Parathyroid adenoma (tissue), 2 donors: Measurements from ENCODE around the gene ZFYVE1.
"Not testable (repeated sequence)": the region's sequence is repeated elsewhere in the genome, so short reads cannot be mapped to it uniquely, and the experiment has no call there.

Experiments used
- H2AFZ ChIP-seq: fragments of 300-600 bp; sonication (generic); one replicate; pipeline ENCODE4 v1.7.0; 2017; ENCODE audit warnings: antibody characterized with exemption, mild to moderate bottlenecking
- H3K27ac ChIP-seq: fragments of 300-600 bp; sonication (generic); one replicate; pipeline ENCODE4 v1.7.0; 2017
- H3K27me3 ChIP-seq: fragments of 300-600 bp; sonication (generic); one replicate; pipeline ENCODE4 v1.7.0; 2017; ENCODE audit warnings: low read length; ENCODE audit not compliant: control insufficient read depth, insufficient read depth
- H3K36me3 ChIP-seq: fragments of 300-600 bp; sonication (generic); one replicate; pipeline ENCODE4 v1.7.0; 2017; ENCODE audit warnings: low read length; ENCODE audit not compliant: control insufficient read depth, insufficient read depth
- H3K4me1 ChIP-seq: fragments of 300-600 bp; sonication (generic); one replicate; pipeline ENCODE4 v1.7.0; 2017; ENCODE audit warnings: control low read depth
- H3K4me2 ChIP-seq: fragments of 300-600 bp; sonication (generic); one replicate; pipeline ENCODE4 v1.7.0; 2017; ENCODE audit warnings: low read length
- H3K4me3 ChIP-seq: fragments of 300-600 bp; sonication (generic); one replicate; pipeline ENCODE4 v1.7.0; 2017; ENCODE audit warnings: low read depth, low read length
- H3K79me2 ChIP-seq: fragments of 300-600 bp; sonication (generic); one replicate; pipeline ENCODE4 v1.7.0; 2017; ENCODE audit warnings: control low read depth
- H3K9ac ChIP-seq: fragments of 300-600 bp; sonication (generic); one replicate; pipeline ENCODE4 v1.7.0; 2017; ENCODE audit warnings: mild to moderate bottlenecking
- H3K9me3 ChIP-seq: fragments of 300-600 bp; sonication (generic); one replicate; pipeline ENCODE4 v1.7.0; 2017; ENCODE audit warnings: low read length; ENCODE audit not compliant: control insufficient read depth
- TF ChIP-seq, protein P1 (sequence below): fragments of 300-600 bp; sonication (generic); IDR thresholded peaks from one replicate; pipeline ENCODE4 v1.7.0; 2017; ENCODE audit warnings: antibody characterized with exemption, mild to moderate bottlenecking
- donor health status: primary hyperparathyroidism.

ZFYVE1 gene

DNA sequence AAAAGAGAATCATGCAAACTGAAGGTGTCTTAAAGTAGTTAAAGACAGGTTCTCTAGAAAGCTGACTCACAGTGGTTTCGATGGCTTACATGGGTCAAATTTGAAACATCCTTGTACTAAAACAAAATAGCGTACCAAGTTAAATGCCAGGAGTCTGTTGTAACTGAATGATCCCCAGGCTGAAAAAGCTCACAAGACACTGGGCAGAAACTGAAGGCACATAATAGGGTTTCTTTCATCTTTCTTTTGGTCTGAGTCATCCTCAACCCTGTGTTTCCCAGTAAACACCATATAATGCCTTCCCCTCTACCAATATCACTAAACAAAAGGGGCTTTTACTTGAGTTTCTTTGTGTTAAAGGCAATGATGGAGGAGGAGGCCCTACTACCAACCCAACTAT, 12.8 kb downstream of the ZFYVE1 start:
- no peak overlapping the region for H3K4me2 ChIP-seq
- H3K27me3 ChIP-seq = no peaks in the 10 kb centered on the region
- no peak overlapping the region for H2AFZ ChIP-seq
- no peak overlapping the region for H3K9ac ChIP-seq
- H3K79me2 ChIP-seq = peaks cover 44% of the 10 kb centered on the region
- TF ChIP-seq, protein P1, sequence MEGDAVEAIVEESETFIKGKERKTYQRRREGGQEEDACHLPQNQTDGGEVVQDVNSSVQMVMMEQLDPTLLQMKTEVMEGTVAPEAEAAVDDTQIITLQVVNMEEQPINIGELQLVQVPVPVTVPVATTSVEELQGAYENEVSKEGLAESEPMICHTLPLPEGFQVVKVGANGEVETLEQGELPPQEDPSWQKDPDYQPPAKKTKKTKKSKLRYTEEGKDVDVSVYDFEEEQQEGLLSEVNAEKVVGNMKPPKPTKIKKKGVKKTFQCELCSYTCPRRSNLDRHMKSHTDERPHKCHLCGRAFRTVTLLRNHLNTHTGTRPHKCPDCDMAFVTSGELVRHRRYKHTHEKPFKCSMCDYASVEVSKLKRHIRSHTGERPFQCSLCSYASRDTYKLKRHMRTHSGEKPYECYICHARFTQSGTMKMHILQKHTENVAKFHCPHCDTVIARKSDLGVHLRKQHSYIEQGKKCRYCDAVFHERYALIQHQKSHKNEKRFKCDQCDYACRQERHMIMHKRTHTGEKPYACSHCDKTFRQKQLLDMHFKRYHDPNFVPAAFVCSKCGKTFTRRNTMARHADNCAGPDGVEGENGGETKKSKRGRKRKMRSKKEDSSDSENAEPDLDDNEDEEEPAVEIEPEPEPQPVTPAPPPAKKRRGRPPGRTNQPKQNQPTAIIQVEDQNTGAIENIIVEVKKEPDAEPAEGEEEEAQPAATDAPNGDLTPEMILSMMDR = no peak
- H3K9me3 ChIP-seq = no peaks in the 10 kb centered on the region
- H3K4me1 ChIP-seq = no peaks in the 10 kb centered on the region
- no peak overlapping the region for H3K4me3 ChIP-seq
- no peaks in the 10 kb centered on the region for H3K36me3 ChIP-seq
- no peak overlapping the region for H3K27ac ChIP-seq

DNA sequence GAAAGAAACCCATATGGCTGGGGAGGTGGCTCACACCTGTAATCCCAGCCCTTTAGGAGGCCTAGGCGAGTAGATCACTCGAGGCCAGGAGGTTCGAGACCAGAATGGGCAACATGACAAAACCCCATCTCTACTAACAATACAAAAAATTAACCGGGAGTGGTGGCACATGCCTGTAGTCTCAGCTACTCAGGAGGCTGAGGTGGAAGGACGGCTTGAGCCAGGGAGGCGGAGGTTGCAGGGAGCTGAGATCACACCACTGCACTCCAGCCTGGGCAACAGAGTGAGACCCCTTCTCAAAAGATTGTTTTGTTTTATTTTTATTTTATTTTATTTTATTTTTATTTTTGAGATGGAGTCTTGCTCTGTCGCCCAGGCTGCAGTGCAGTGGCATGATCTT, 15.7 kb downstream of the ZFYVE1 start:
- H3K36me3 ChIP-seq, H3K27me3 ChIP-seq, H3K27ac ChIP-seq, H3K4me1 ChIP-seq, H3K9me3 ChIP-seq, H3K4me2 ChIP-seq, H2AFZ ChIP-seq, H3K4me3 ChIP-seq, H3K9ac ChIP-seq: not testable (repeated sequence)
- peaks cover 48% of the 10 kb centered on the region for H3K79me2 ChIP-seq

DNA sequence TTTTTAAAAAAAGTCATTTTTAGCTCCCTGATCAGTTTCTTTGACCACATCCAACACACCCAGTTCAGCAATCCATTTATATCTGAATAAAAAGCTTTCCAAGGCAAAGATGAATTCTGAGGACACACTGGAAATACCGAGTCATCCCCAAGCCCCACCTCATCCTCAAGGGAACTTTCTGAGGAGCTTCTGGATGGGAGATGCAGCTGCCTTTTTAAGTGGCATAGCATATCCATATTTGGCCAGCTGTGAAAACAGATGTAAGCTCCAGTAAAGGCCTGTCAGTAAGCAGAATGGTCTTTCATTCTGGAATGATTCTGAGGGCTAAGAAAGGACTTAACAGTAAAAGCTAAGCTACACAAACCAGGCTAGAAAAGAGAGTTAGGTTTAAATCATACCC, 18.4 kb downstream of the ZFYVE1 start:
- Histone ChIP-seq H3K4me3 (no peak overlapping the region), H3K27me3 (no peaks in the 10 kb centered on the region), H3K27ac (no peak overlapping the region), H3K36me3 (no peaks in the 10 kb centered on the region), H3K9me3 (no peaks in the 10 kb centered on the region), H3K4me2 (no peak overlapping the region), H3K79me2 (peaks cover 57% of the 10 kb centered on the region), H3K9ac (no peak overlapping the region), H2AFZ (no peak overlapping the region), H3K4me1 (no peaks in the 10 kb centered on the region)
- TF ChIP-seq, protein P1 = no peak

DNA sequence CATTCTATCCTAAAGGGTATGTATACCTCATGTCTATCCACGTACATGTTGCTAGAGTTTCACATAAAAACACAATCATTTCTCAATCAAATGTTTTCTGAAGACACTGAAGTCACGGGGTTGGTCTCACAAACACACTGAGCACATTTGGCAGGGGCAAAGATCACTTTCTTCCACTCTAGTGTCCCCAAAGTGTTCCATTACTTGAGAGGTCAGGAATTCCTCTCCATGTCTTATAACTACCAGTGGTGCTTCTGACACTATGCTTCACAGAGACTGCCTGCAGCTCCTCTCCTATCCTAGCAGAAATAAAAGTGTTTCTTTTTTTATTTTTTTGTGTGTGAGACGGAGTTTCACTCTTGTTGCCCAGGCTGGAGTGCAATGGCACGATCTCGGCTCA, 19.1 kb downstream of the ZFYVE1 start:
- Histone ChIP-seq H3K27me3 (no peaks in the 10 kb centered on the region), H3K79me2 (peaks cover 60% of the 10 kb centered on the region), H3K4me1 (no peaks in the 10 kb centered on the region), H3K36me3 (no peaks in the 10 kb centered on the region), H3K9me3 (no peaks in the 10 kb centered on the region), H3K27ac (no peak overlapping the region), H3K4me2 (no peak overlapping the region), H2AFZ (no peak overlapping the region), H3K9ac (no peak overlapping the region), H3K4me3 (no peak overlapping the region)
- TF ChIP-seq, protein P1 = no peak

DNA sequence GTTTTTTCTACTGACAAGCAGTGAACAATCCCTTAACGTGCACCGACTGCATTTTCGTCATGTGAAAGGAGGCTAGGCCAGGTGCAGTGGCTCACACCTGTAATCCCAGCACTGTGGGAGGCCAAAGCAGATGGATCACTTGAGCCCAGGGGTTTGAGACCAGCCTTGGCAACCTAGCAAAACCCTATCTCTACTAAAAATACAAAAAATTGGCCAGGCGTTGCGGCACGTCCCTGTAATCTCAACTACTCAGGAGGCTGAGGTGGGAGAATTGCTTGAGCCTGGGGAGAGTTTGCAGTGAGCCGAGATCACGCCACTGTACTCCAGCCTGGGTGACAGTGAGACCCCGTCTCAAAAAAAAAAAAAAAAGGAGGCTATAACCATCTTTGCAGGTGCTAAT, 22.3 kb downstream of the ZFYVE1 start:
- H3K4me3 ChIP-seq, H3K27me3 ChIP-seq, H3K27ac ChIP-seq, H3K9ac ChIP-seq, H3K9me3 ChIP-seq, H3K4me2 ChIP-seq, H3K4me1 ChIP-seq, H2AFZ ChIP-seq, H3K36me3 ChIP-seq: not testable (repeated sequence)
- peaks cover 46% of the 10 kb centered on the region for H3K79me2 ChIP-seq

DNA sequence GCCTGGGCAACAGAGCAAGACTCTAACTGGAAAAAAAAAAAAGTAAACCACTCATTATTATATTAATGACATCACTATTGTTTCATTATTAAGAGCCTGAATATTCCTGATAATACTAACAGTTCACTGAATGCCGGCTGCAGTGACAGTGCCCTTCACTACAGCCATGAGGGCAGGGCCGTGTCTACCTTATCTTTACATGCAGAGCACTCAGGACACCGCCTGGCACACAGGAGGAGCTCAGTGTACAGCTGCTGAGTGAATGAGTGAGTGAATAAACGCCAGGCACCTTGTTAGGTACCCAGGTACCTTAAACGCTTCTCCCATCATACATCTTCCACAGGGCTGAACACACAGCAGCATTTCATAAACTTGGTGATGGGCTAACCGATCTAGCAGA, 23.2 kb downstream of the ZFYVE1 start:
- TF ChIP-seq, protein P1 = no peak
- H3K4me1 ChIP-seq = no peaks in the 10 kb centered on the region
- no peak overlapping the region for H3K27ac ChIP-seq
- H3K79me2 ChIP-seq = peaks cover 37% of the 10 kb centered on the region
- H3K36me3 ChIP-seq = no peaks in the 10 kb centered on the region
- no peak overlapping the region for H3K4me2 ChIP-seq
- no peaks in the 10 kb centered on the region for H3K27me3 ChIP-seq
- H3K9me3 ChIP-seq = no peaks in the 10 kb centered on the region
- H3K9ac ChIP-seq = no peak overlapping the region
- no peak overlapping the region for H2AFZ ChIP-seq
- H3K4me3 ChIP-seq = no peak overlapping the region
